Choroid plexus epithelial cell (primary cell): ENCODE measurements around the gene MEIS1.

Source experiments
- DNase-seq: peaks from one replicate; pipeline ENCODE4 v3.0.0-alpha.2; 2010; ENCODE audit warnings: low read depth
- H3K4me3 ChIP-seq: 2 replicates; pipeline ENCODE4 v1.5.1; 2011; ENCODE audit warnings: low read depth, mild to moderate bottlenecking, control low read depth, low read length, moderate library complexity
- TF ChIP-seq, protein P1 (sequence below): conservative IDR thresholded peaks from 2 replicates; pipeline ENCODE4 v1.5.1; 2011; ENCODE audit warnings: low read depth, mild to moderate bottlenecking, control low read depth, inconsistent platforms, low read length, moderate library complexity

The MEIS1 gene

DNA sequence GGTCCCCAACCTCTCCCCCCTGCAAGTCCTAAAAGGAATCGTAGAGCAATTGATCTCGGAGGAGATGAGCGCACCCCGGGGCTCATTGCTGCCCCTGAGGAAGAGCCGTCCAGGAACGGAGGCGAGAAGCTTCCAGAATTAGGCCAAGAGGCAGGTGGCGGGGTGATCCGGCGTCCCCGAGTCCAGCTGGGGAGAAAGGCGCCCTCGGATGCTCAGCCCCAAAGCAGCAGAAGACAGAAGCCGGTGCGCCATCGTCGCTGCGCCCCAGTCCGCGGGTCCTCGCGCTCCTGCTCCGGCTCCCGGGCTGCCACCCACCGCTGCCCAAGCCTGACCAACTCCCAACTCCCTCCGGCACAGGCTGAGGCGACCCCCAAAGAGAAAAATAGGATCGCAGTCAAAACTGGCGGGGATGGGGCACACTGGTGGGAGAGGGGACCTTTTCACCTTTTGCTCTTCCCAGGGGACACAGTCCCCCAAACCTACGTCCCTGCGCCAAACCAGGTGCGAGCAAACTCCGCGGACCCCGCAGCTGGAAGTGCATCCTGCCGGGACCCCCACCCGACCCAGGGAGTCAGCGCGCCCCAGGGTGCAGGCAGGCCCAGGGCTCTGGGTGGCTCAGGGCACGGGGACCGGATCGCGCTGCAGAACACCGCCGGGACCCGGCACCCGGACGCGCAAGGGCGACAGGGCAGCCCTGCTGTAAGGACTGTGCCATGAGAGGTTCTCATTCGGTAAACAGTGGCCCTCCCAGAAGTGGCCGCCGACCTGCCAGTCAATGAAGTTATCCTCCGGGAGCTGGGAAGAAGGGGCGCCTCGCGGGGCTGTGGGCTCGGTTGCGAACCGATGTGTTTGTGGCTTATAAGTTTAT lies 8.4 kb upstream of the MEIS1 start:
- peak overlapping the region; percentile 32 for H3K4me3 ChIP-seq
- DNase-seq, result no peak
- TF ChIP-seq, protein P1, sequence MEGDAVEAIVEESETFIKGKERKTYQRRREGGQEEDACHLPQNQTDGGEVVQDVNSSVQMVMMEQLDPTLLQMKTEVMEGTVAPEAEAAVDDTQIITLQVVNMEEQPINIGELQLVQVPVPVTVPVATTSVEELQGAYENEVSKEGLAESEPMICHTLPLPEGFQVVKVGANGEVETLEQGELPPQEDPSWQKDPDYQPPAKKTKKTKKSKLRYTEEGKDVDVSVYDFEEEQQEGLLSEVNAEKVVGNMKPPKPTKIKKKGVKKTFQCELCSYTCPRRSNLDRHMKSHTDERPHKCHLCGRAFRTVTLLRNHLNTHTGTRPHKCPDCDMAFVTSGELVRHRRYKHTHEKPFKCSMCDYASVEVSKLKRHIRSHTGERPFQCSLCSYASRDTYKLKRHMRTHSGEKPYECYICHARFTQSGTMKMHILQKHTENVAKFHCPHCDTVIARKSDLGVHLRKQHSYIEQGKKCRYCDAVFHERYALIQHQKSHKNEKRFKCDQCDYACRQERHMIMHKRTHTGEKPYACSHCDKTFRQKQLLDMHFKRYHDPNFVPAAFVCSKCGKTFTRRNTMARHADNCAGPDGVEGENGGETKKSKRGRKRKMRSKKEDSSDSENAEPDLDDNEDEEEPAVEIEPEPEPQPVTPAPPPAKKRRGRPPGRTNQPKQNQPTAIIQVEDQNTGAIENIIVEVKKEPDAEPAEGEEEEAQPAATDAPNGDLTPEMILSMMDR, result no peak

DNA sequence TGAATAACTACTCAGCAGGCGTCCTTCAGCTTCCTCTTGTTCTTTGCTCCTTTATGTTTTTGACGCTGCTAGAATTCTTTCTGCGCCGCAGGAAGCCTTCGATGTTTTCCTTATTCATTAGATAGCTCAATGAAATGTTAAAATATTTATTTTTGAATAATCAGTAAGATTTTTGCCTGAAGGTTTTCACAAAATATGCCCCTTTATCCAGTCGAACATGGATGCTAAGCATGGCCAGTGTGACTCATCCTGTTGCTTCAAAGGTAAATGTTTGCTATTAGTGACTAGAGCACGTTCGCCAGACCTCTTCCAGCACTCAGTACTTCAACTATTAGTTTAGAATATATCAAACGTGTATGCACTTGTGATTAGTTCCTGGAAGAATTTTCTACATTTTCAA lies 7.6 kb upstream of the MEIS1 start:
- no peak overlapping the region for H3K4me3 ChIP-seq
- no peak for DNase-seq
- TF ChIP-seq, protein P1, result no peak

GRCh38 chr2:66428986-66429612 lies 5.8 kb upstream of the MEIS1 start:
- DNase-seq, result peak; percentile 80
- TF ChIP-seq, protein P1, result peak; percentile 91
- no peak overlapping the region for H3K4me3 ChIP-seq

DNA sequence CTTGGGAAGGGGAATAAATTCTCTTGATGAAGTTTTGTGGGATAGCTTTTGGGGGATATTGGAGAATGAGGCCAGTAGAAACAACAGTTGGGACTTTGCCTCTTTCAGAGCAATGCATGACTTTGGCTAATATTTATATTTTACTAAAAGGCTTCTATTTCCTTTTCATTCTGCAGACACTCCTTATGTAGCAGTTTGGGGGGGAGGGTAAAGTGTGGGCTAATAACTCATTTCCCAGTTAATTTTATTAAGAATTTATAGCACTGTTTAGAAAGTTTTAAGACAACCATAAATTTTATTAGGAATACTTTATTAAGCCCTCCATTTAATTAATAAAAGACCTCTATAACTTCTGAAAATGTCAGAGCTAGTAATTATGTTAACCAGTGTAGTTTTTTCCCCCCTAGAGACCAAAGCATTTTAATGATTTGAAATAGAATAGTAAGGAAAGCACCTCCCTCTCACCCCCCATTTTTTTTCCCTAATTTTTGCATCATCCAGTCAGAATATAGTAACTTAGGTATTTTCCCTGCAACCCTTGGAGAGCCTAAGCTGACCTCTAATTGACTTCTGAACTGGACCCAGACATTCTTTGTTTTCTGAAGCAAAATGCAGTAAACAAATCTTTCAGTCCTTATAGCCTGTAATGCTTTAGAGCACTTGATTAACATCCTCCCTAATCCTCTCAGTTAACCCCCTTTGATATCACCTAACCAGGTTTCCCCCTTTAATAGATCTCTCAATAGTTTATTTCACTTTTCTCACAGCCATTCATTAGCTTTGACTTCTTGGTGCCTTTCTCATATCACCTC lies 5.0 kb upstream of the MEIS1 start:
- no peak overlapping the region for H3K4me3 ChIP-seq
- TF ChIP-seq, protein P1, result no peak

DNA sequence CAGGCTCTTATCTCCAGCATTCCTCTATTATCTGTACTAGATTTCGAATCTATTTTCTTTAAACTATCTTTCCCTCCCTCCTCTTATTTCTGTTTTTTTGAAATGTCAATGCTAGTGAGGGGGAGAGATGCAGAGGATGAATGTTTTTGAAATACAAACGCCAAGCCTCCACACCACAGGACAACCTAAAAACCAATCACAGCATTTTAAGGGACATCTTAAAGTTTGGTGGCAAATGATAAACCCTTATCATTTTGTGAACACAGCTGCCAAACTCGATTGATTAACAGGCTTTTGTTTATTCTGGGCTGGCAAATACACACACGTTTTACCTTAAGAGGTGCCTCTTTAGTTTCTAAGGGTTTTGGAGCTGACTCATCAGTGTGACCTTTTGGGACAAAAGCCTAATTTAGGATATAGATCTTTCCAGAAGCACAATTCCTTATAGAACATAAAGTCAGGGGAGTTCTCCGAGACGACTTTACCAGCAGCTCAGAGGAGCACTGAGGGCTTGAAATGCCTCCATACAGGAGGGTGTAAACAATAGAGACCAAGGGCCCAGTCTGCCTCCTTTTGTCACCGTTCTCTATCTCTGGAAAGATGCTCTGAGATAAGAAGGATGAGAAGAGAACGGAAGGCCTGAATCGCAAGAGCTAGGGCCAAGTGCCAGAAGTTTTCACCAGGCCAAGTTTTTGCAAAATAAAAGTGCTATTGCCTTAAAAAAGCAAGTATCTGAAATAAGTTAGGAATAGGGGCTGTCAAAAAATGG lies 4.2 kb upstream of the MEIS1 start:
- H3K4me3 ChIP-seq, result no peak overlapping the region

More for the DNA sequence above, 5.0 kb upstream of the MEIS1 start:
- no peak for DNase-seq

DNA sequence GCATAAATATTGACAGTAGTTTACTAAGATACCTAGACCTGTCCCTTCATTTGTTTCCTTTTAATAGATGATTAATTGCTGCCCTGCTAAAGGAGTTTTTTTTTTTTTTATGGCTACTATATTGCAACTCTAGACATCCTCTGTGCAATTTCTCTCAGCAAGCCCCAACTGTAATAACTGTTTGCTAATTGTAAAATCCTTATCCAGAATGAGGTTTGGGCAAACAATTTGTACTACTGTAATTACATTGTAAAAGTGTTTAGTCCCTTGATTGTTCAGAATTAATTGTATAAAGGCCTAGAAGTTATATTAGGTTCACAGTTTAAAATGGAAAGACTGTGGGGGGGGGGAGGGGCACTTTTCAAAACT lies 3.7 kb upstream of the MEIS1 start:
- TF ChIP-seq, protein P1, result no peak
- DNase-seq, result no peak

More for the DNA sequence above, 4.2 kb upstream of the MEIS1 start:
- no peak for DNase-seq
- TF ChIP-seq, protein P1, result no peak

More for the DNA sequence above, 3.7 kb upstream of the MEIS1 start:
- no peak overlapping the region for H3K4me3 ChIP-seq
